Measurements from ENCODE around the gene ATP5ME.

The ATP5ME gene

GRCh38 chr4:633976-634598, 40.0 kb downstream of the ATP5ME start:
- H3K27me3 ChIP-seq: peaks cover 0 to 26% of the 10 kb centered on the region in 2 donors
- TF ChIP-seq CTCF (IDR thresholded peaks at IDR 0.05): no peak
- H3K4me1 ChIP-seq: no peaks in the 10 kb centered on the region
- H3K9me3 ChIP-seq: peaks cover 0 to 9% (median 0%) of the 10 kb centered on the region in 3 donors
- H3K4me3 ChIP-seq: no peak overlapping the region
- intact Hi-C loops (cut with DNase I; ENCODE audit: low total_unique reads): no loop called here
- H3K27ac ChIP-seq: no peak overlapping the region
- H3K36me3 ChIP-seq: no peaks in the 10 kb centered on the region
- no peak for DNase-seq

- Histone ChIP-seq H3K27me3 (peaks cover 0 to 33% of the 10 kb centered on the region in 2 donors), H3K4me1 (no peaks in the 10 kb centered on the region)
- intact Hi-C loops (cut with DNase I; ENCODE audit: low total_unique reads): no loop called here
Observed at GRCh38 chr4:633406-633805, 40.7 kb downstream of the ATP5ME start.

GRCh38 chr4:632926-633325, 41.1 kb downstream of the ATP5ME start:
- Histone ChIP-seq H3K27me3 (peaks cover 0 to 37% of the 10 kb centered on the region in 2 donors), H3K27ac (no peak overlapping the region), H3K36me3 (no peaks in the 10 kb centered on the region), H3K4me3 (no peak overlapping the region), H3K9me3 (peaks cover 0 to 9% (median 0%) of the 10 kb centered on the region in 3 donors), H3K4me1 (no peaks in the 10 kb centered on the region)
- intact Hi-C loops (cut with DNase I; ENCODE audit: low total_unique reads): no loop called here
- peak in 1 of 2 donors; percentile 25 for DNase-seq
- TF ChIP-seq CTCF (IDR thresholded peaks at IDR 0.05): no peak

More at GRCh38 chr4:633406-633805, 40.7 kb downstream of the ATP5ME start:
- Histone ChIP-seq H3K36me3 (no peaks in the 10 kb centered on the region), H3K9me3 (peaks cover 0 to 9% (median 0%) of the 10 kb centered on the region in 3 donors), H3K27ac (no peak overlapping the region), H3K4me3 (no peak overlapping the region)
- no peak for TF ChIP-seq CTCF (IDR thresholded peaks at IDR 0.05)
- no peak for DNase-seq

GRCh38 chr4:632196-632790, 41.8 kb downstream of the ATP5ME start:
- no peaks in the 10 kb centered on the region for H3K36me3 ChIP-seq
- no peaks in the 10 kb centered on the region for H3K4me1 ChIP-seq
- TF ChIP-seq CTCF (IDR thresholded peaks at IDR 0.05): no peak
- intact Hi-C loops (cut with DNase I; ENCODE audit: low total_unique reads): no loop called here
- no peak overlapping the region for H3K4me3 ChIP-seq
- peak; percentile 8 to 24 for DNase-seq
- H3K27me3 ChIP-seq: peaks cover 0 to 39% of the 10 kb centered on the region in 2 donors
- H3K27ac ChIP-seq: no peak overlapping the region
- peaks cover 0 to 9% (median 0%) of the 10 kb centered on the region in 3 donors for H3K9me3 ChIP-seq

- TF ChIP-seq CTCF (IDR thresholded peaks at IDR 0.05): no peak
- intact Hi-C loops (cut with DNase I; ENCODE audit: low total_unique reads): no loop called here
- DNase-seq: peak in 1 of 2 donors; percentile 45
Observed at GRCh38 chr4:630656-631055, 43.4 kb downstream of the ATP5ME start.

More at GRCh38 chr4:630656-631055, 43.4 kb downstream of the ATP5ME start:
- Histone ChIP-seq H3K36me3 (no peaks in the 10 kb centered on the region), H3K9me3 (peaks cover 0 to 9% (median 0%) of the 10 kb centered on the region in 3 donors), H3K4me1 (no peaks in the 10 kb centered on the region), H3K4me3 (no peak overlapping the region), H3K27ac (no peak overlapping the region), H3K27me3 (peaks cover 0 to 43% of the 10 kb centered on the region in 2 donors)
